Transverse colon (tissue), 3 donors: ENCODE results near the gene UBFD1.

ENCODE experiments used
- CTCF ChIP-seq, 5 experiments: fragments of 200-600 bp in 3 of 5; fragments of 450-650 bp in 2 of 5; sonication (generic) in 3 of 5; IDR thresholded peaks; 1 replicate in 2 of 5; 2 replicates in 3 of 5; pipeline ENCODE4 v1.5.1; 2016 to 2017; ENCODE audit warnings: antibody characterized with exemption in 5 of 5, inconsistent platforms in 3 of 5, mild to moderate bottlenecking in 2 of 5, moderate library complexity in 1 of 5
- EP300 ChIP-seq: sonication (generic); formaldehyde crosslinking; IDR thresholded peaks from one replicate; pipeline ENCODE4 v1.6.1; 2017; ENCODE audit warnings: antibody characterized with exemption, low read depth
- POLR2A ChIP-seq: fragments of 450-650 bp; IDR thresholded peaks from one replicate; pipeline ENCODE4 v1.6.1; 2016; ENCODE audit warnings: antibody characterized with exemption, mild to moderate bottlenecking, moderate library complexity

DNA sequence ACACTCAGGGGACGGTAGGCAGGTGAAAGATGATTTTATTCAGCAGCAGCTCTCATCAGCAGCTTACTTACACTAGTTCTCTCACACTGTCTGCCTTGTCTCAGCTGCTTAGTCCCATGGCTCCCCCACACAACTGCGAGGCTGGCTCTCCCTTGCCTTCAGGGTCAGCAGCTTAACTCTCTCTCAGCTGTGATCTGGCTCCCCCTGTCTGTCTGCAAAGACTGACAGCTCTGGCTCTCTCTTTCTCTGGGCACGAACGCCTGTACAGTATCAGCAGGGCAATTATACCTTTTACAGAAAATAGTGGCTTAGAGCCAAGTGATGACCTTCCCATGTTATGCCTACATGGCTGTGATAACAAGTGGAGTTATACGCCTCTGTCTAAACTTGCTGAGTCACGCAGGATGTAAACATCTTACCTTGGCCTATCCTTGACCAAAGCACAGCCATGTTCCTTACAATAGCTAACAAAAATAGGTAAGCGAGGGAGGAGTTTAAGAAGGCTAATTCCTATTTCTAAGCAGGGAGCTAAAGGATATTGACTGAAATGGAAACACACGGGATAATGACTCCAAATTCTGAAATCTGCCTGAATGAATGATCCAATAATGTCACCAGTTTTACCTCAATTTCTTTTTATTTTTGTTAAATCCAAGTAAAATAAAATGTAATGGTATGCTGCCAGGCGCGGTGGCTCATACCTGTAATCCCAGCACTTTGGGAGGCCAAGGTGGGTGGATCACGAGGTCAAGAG, 39.7 kb downstream of the UBFD1 start:
- TF ChIP-seq CTCF (IDR thresholded peaks at IDR 0.05) = no peak
- TF ChIP-seq POLR2A = no peak
- TF ChIP-seq EP300 = no peak
